Measurements from ENCODE around the gene DIAPH3.

Gene DIAPH3

DNA sequence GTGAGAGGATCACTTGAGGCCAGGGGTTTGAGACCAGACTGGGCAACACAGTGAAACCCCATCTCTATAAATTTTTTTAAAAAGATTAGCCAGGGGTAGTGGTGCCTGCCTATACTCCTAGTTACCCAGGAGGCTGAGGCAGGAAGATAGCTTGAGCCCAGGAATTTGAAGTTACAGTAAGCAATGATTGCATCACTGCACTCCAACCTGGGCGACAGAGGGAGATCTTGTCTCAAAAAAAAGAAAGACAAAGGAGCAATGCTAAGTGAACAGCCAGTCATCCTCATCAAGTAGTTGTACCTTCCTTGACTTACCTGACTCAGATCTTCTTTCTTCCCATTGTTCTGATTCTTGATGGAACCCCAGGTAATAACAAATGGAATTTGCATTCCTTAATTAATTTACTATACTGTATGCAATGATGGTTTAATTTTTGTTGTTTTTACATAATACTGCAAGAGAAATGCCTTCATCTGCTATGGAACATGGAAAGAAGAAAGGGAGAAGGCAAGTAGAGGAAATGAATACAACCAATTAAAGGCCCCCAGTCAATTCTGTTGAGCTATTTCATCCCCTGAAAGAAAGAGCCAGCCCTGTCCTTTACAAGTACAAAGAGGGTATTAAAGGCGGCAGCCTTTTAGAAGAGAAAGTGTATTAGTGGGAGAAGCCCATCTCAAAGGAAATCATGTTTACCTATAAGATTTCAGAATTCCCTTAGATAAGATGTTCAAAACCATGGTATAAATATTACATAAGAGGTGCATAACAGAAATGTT is 316.7 kb downstream of the DIAPH3 start:
- DNase-seq = peak; percentile 59

DNA sequence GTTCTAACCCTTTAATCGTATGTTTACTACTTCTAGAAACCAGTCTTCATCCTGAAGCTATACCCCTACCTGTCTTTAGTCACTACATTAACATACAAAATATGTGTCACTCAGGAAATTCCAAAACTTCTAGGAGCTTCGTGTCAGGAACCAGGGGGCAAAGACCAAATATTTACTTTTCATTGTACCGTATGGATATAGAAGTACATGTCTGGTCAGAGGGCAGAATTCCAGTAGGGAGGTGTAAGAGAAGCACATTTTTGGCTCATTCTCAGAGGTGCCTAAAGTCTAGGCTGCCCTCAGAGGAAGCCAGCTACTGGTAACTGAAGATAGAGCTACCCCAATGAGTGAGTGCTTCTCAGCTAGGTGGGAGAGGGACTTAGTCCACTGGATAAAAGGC is 320.7 kb downstream of the DIAPH3 start:
- no peak for DNase-seq

GRCh38 chr13:59842507-59842906 is 321.2 kb downstream of the DIAPH3 start:
- no peak for DNase-seq

DNA sequence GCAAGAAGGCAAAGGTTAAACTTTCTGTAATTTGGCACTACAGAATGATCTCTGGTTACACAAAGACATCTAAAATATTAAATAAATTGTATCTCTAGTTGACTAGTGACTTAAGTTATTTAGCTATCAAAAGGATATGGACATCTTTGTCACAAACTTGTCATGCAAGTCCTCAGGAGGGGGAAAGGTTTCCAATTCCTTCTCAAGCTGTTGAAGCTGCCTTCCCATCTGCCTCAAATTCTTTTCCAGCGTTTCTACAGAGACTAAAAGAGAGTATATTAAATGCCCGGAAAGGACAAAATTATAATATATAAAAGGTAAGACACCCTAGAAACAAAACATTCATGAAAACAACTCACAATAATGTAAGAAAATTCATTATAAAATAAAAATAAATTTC is 324.5 kb downstream of the DIAPH3 start:
- DNase-seq = no peak

GRCh38 chr13:59837101-59837500 is 326.6 kb downstream of the DIAPH3 start:
- no peak for DNase-seq

- DNase-seq = no peak
Observed at GRCh38 chr13:59835569-59835968, 328.2 kb downstream of the DIAPH3 start.

- DNase-seq = no peak
Observed at GRCh38 chr13:59834801-59835200, 328.9 kb downstream of the DIAPH3 start.

DNA sequence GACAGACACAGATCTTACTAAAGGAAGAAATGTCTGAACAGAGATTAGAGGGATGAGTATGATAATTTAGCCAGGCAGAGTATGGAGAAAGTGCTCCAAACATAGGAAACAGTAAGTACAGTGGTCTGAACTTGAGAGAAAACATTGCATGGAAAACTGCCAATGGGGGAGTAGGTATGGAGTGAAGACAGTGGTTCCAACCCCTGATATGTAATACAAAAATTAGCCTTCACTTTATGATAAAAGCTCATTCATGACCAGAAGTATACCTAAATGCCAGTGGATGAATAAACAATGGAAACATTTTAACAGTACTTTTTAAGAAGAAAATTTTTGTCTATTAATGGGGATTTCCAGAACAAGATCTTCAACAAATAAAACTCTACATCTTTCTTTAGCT is 334.0 kb downstream of the DIAPH3 start:
- no peak for DNase-seq

GRCh38 chr13:59823486-59823885 is 340.2 kb downstream of the DIAPH3 start:
- DNase-seq = no peak

GRCh38 chr13:59809564-59809963 is 354.2 kb downstream of the DIAPH3 start:
- DNase-seq = no peak

DNA sequence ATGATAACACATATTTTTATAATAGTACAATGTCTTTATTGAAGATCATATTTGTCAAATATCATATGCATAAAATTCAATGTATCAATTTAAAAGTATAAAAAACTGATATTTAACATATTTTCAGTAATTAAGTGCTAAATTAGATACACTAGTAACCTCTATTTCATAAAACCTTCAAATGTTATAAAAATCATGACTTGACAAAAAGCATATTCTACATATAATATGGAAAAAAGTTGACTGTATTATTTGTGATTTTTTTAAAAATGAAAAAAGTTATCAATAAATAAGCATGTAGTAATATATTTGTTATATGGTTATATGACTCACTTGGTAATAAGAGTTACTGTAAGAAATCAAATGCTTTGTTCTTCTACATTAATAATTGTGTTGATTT is 356.9 kb downstream of the DIAPH3 start:
- DNase-seq = no peak

- no peak for DNase-seq
Observed at GRCh38 chr13:59801107-59801880, 362.4 kb downstream of the DIAPH3 start.

GRCh38 chr13:59793107-59793506 is 370.6 kb downstream of the DIAPH3 start:
- DNase-seq = no peak

- DNase-seq = no peak
Observed at GRCh38 chr13:59790626-59791025, 373.1 kb downstream of the DIAPH3 start.

GRCh38 chr13:59789558-59789957 is 374.2 kb downstream of the DIAPH3 start:
- no peak for DNase-seq

DNA sequence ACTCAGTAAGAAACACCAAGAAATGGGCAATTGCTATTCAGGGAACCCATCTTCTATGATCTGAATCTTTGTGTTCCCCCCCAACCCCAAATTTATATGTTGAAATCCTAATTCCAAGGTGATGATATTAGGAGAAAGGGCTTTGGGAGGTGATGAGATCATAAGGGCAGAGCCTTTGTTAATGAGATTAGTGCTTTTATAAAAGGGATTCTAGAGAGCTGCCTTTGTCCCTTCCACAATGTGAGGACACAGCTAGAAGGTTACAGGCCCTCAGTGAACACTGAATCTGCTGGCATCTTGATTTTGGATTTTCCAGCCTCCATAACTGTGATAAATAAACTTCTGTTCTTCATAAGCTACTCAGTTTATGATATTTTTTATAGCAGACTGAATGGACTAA is 376.0 kb downstream of the DIAPH3 start:
- no peak for DNase-seq

GRCh38 chr13:59782696-59783095 is 381.0 kb downstream of the DIAPH3 start:
- DNase-seq = no peak

- DNase-seq = no peak
Observed at GRCh38 chr13:59780058-59780457, 383.7 kb downstream of the DIAPH3 start.

DNA sequence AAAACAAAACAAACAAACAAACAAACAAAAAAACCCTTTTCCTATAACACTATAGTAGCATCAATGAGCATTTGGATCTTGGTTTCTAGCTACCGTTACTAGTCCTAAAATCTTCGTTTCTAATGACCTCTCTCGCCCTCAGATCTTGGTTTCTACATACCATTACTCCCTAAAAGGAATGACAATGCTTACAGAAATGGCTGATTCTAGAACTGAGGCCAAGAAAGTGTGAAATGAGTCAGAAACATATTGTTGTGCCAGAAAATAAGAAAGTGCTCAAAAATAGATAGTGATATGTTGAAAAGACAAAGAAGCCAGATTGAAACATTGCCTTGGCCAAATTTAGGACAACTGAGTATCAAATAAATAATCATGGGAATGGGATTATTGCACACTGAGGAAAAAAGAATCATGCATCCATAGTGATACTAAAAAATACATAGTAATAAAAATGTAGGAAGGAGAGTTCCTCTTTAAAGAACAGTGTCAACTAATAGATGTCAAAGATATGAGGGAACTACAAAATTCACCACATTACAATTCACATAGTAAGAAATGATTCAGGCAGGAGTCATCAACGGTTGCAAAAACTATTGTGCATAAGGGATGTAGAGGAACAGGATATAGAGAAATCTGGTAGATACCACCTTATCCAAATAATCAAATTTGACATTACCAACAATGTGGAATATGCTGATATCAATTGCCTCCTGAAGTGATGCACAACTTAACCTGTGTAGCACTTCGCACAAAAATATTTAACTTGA is 386.6 kb downstream of the DIAPH3 start:
- DNase-seq = no peak

DNA sequence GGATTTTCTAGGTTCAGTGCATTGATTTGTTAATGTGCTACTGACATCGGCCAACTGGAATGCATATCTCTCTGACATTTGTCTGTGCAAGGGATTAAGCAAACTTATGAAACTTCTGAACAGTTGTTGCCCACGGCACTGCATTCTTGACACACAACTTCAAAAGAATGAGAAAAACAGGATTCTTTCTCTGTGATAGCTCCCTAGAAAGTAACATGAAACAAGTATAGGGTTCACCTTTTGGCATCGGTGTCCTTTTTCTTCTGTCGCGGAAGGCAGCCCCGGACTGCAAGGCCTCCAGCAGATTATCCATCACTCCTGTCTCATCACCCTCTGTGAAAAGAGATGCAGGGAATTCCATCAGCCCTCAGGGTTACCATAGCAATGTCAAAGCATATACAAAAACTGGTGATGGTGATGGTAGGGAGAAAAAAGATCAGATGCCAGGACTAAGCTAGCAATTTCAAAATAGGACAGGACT is 389.2 kb downstream of the DIAPH3 start:
- DNase-seq = peak; percentile 55

GRCh38 chr13:59771272-59771671 is 392.5 kb downstream of the DIAPH3 start:
- no peak for DNase-seq

GRCh38 chr13:59770451-59770850 is 393.3 kb downstream of the DIAPH3 start:
- no peak for DNase-seq

GRCh38 chr13:59766236-59766635 is 397.5 kb downstream of the DIAPH3 start:
- DNase-seq = peak; percentile 63
